ENCODE measurements around the gene FBXL16. TPM values are rescaled to one million over a fixed set of nuclear protein-coding genes. Genes with fewer than 3 reads are reported as not detected.
A peak's percentile ranks its signal among the peaks of the same experiment; 100 is the strongest.

FBXL16 gene
- total RNA-seq, 1 donor from 2014 or later, result 3.0 TPM

DNA sequence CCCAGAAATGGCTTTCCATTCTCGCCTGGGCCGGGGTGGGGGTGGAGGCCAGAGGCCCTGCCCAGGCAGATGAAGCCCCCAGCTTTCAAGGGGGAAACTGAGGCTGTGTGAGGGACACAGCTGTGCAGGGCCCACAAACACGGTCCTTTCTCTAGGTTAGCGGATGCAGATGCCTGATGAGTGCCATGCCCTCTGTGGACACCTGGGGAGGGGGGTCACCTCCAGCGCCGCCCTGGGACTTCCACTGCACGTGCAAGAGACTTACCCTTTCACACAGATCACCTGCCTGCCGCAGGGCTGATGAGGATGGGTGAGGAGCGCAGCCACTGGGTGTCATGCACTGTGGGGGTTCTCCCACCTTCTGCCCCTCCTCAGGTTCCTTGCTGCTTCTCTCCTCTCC is 12.8 kb upstream of the FBXL16 start:
- TF ChIP-seq, protein P1, sequence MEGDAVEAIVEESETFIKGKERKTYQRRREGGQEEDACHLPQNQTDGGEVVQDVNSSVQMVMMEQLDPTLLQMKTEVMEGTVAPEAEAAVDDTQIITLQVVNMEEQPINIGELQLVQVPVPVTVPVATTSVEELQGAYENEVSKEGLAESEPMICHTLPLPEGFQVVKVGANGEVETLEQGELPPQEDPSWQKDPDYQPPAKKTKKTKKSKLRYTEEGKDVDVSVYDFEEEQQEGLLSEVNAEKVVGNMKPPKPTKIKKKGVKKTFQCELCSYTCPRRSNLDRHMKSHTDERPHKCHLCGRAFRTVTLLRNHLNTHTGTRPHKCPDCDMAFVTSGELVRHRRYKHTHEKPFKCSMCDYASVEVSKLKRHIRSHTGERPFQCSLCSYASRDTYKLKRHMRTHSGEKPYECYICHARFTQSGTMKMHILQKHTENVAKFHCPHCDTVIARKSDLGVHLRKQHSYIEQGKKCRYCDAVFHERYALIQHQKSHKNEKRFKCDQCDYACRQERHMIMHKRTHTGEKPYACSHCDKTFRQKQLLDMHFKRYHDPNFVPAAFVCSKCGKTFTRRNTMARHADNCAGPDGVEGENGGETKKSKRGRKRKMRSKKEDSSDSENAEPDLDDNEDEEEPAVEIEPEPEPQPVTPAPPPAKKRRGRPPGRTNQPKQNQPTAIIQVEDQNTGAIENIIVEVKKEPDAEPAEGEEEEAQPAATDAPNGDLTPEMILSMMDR (conservative IDR thresholded peaks at IDR 0.05), result no peak
- Mint-ChIP-seq H3K36me3 (ENCODE audit: low read depth) (no peaks in the 10 kb centered on the region), H3K4me1 (peaks cover 27% of the 10 kb centered on the region), H3K27ac (ENCODE audit: unreplicated experiment) (peak overlapping the region; percentile 78), H3K9me3 (no peaks in the 10 kb centered on the region), H3K4me3 (peak overlapping the region; percentile 94), H3K27me3 (ENCODE audit: low read depth) (peaks cover 12% of the 10 kb centered on the region)
- DNase-seq (ENCODE audit: low read depth, low spot score), result no peak

DNA sequence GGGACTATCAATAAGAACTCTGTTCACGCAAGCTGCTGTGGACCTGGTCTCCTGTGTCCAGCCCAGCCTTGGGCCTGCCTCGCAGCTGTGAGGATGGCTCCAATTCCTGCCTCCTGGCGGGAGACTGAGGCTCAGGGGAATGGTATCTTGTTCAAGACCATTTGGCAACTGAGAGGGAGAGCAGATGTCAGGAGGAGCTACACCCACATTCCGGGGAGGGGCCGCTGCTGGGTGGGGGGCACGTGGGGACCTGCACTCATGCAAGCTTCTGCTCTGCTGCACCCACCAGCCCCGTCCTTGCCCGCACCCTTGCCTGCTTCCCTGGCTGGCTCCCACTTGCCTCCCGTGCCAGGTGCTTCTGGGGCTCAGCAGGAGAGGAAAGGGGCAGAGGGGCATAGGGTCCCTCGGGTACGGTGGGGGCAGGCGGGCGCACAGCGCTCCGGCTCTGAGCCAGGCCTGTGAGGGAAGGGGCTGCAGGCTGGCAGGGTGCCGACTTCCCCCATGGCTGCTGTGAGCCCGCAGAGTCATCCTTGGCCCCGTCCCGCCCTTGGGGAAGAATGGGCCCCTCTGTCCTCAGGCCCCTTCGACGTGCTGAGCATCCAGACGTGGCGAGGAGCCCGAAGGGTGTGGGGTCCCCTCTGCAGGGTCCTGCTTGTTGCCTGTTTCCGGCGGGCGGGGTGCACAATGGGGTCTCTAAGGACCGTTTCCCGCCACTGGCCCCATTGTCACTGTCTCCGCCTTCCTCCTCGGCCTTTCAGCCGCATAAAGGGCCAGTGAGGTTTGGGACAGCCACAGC is 12.0 kb upstream of the FBXL16 start:
- Mint-ChIP-seq H3K9me3 (no peaks in the 10 kb centered on the region), H3K4me1 (peaks cover 30% of the 10 kb centered on the region), H3K4me3 (peak overlapping the region; percentile 80), H3K27me3 (ENCODE audit: low read depth) (peaks cover 16% of the 10 kb centered on the region), H3K27ac (ENCODE audit: unreplicated experiment) (peak overlapping the region; percentile 86), H3K36me3 (ENCODE audit: low read depth) (no peaks in the 10 kb centered on the region)
- TF ChIP-seq, protein P1 (conservative IDR thresholded peaks at IDR 0.05), result no peak
- no peak for DNase-seq (ENCODE audit: low read depth, low spot score)

DNA sequence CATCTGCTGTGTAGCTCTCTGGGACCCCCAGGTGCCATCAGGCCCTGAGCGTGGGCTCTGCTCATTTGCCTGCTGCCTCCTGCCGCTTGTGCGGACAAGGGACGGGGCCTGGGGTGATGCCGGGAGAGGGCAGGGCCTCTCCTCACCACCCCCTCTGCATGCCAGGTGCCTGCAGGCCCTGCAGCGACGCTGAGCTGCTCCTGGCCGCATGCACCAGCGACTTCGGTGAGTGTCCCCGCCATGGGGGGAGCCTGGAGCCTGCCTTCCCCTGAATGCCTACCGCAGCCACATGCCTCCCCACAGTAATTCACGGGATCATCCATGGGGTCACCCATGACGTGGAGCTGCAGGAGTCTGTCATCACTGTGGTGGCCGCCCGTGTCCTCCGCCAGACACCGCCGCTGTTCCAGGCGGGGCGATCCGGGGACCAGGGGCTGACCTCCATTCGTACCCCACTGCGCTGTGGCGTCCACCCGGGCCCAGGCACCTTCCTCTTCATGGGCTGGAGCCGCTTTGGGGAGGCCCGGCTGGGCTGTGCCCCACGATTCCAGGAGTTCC is 11.2 kb upstream of the FBXL16 start:
- Mint-ChIP-seq H3K27me3 (ENCODE audit: low read depth) (peaks cover 17% of the 10 kb centered on the region), H3K9me3 (no peaks in the 10 kb centered on the region), H3K4me3 (peak overlapping the region; percentile 95), H3K4me1 (peaks cover 32% of the 10 kb centered on the region), H3K27ac (ENCODE audit: unreplicated experiment) (no peak overlapping the region), H3K36me3 (ENCODE audit: low read depth) (no peaks in the 10 kb centered on the region)
- DNase-seq (ENCODE audit: low read depth, low spot score), result no peak
- TF ChIP-seq, protein P1 (conservative IDR thresholded peaks at IDR 0.05), result no peak

GRCh38 chr16:716200-716568 is 10.6 kb upstream of the FBXL16 start:
- peaks cover 32% of the 10 kb centered on the region for H3K4me1 Mint-ChIP-seq
- peaks cover 17% of the 10 kb centered on the region for H3K27me3 Mint-ChIP-seq (ENCODE audit: low read depth)
- no peaks in the 10 kb centered on the region for H3K9me3 Mint-ChIP-seq
- DNase-seq (ENCODE audit: low read depth, low spot score), result peak; percentile 90
- no peaks in the 10 kb centered on the region for H3K36me3 Mint-ChIP-seq (ENCODE audit: low read depth)
- TF ChIP-seq, protein P1 (conservative IDR thresholded peaks at IDR 0.05), result no peak
- H3K4me3 Mint-ChIP-seq, result peak overlapping the region; percentile 95
- peak overlapping the region; percentile 96 for H3K27ac Mint-ChIP-seq (ENCODE audit: unreplicated experiment)

DNA sequence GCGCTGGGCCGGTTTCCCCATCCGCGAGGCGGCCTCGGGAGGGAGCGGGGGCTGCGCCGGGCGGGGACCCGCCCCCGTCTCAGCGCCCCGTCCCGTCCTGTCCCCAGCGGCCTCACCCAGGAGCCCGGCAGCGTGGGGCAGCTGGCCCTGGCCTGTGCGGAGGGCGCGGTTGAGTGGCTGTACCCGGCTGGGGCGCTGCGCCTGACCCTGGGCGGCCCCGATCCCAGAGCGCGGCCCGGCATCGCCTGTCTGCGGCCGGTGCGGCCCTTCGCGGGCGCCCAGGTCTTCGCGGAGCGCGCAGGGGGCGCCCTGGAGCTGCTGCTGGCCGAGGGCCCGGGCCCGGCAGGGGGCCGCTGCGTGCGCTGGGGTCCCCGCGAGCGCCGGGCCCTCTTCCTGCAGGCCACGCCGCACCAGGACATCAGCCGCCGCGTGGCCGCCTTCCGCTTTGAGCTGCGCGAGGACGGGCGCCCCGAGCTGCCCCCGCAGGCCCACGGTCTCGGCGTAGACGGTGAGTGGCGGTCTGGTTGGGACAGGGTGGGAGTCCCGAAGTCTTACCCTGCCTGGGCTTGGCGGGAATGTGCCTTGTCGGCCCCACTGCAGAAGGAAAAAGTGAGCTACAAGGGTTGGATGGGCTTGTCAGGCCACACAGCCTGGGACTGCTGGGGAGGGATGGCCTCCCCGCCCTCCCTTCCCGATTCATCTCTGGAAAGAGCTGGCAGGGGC is 10.0 kb upstream of the FBXL16 start:
- H3K27ac Mint-ChIP-seq (ENCODE audit: unreplicated experiment), result peak overlapping the region; percentile 96
- H3K36me3 Mint-ChIP-seq (ENCODE audit: low read depth), result no peaks in the 10 kb centered on the region
- no peak for DNase-seq (ENCODE audit: low read depth, low spot score)
- TF ChIP-seq, protein P1 (conservative IDR thresholded peaks at IDR 0.05), result peak; percentile 14
- H3K9me3 Mint-ChIP-seq, result no peaks in the 10 kb centered on the region
- H3K27me3 Mint-ChIP-seq (ENCODE audit: low read depth), result peaks cover 17% of the 10 kb centered on the region
- H3K4me3 Mint-ChIP-seq, result peak overlapping the region; percentile 95
- peaks cover 32% of the 10 kb centered on the region for H3K4me1 Mint-ChIP-seq

Measured in neural crest cell (in vitro differentiated cells).